ENCODE measurements around the gene ZNF576. TPM values are rescaled to one million over a fixed set of nuclear protein-coding genes. Genes with fewer than 3 reads are reported as not detected.

ZNF576 gene
- total RNA-seq, 1 donor from 2014 or later, result 9.5 TPM

DNA sequence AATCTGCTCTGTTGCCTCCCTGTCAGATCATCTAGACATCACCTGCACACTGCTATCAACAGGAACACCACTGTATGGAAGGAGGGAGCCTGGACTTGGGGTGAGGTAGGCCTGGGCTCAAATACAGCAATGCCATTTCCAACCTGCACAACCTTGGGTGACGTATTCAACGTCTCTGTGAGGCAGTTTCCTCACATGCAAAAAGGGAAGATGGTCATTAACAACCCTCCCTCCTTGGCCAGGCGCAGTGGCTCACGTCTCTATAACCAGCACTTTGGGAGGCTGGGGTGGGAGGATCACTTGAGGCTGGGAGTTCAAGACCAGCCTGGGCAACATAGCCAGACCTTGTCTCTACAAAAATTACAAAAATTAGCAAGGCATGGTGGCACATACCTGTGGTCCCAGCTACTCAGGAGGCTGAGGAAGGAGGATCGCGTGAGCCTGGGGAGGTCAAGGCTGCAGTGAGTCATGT is 34.1 kb upstream of the ZNF576 start:
- peaks cover 1% of the 10 kb centered on the region for H3K36me3 ChIP-seq (ENCODE audit: control insufficient read depth, insufficient read depth, low read length)
- no peak for DNase-seq (ENCODE audit: low read depth)
- no peak for FAIRE-seq
- TF ChIP-seq, protein P1, sequence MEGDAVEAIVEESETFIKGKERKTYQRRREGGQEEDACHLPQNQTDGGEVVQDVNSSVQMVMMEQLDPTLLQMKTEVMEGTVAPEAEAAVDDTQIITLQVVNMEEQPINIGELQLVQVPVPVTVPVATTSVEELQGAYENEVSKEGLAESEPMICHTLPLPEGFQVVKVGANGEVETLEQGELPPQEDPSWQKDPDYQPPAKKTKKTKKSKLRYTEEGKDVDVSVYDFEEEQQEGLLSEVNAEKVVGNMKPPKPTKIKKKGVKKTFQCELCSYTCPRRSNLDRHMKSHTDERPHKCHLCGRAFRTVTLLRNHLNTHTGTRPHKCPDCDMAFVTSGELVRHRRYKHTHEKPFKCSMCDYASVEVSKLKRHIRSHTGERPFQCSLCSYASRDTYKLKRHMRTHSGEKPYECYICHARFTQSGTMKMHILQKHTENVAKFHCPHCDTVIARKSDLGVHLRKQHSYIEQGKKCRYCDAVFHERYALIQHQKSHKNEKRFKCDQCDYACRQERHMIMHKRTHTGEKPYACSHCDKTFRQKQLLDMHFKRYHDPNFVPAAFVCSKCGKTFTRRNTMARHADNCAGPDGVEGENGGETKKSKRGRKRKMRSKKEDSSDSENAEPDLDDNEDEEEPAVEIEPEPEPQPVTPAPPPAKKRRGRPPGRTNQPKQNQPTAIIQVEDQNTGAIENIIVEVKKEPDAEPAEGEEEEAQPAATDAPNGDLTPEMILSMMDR (IDR thresholded peaks at IDR 0.05; ENCODE audit: insufficient read depth, low read length, severe bottlenecking), result no peak
- H3K27me3 ChIP-seq (ENCODE audit: control insufficient read depth, insufficient read depth, low read length), result no peaks in the 10 kb centered on the region
- H3K4me3 ChIP-seq (ENCODE audit: low read depth, low read length), result no peak overlapping the region

DNA sequence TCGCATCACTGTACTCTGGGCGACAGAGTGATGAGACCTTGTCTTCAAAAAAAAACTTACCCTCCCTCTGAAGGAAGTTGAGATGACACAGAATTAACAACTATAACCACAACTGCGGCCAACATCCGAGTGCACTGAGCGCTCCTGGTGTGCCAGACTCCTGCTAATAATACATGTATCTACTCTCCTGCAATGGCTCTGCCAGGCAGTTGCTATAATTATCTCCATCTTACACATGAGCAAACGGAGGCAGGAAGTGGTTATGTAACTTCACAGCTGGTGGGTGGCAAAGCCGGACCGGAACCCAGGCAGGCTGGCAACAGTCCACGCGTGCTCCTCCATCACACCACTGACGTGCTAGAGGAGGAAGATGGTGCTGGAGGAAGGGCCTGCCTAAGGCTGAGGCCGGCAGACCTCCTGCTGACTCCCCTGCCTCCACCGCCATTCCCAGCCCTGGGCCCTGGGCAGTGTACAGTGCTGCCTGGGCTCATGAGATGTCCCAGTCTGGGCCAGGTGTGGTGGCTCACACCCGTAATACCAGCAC is 33.6 kb upstream of the ZNF576 start:
- DNase-seq (ENCODE audit: low read depth) (peak; percentile 41), FAIRE-seq (no peak)
- H3K36me3 ChIP-seq (ENCODE audit: control insufficient read depth, insufficient read depth, low read length), result peaks cover 1% of the 10 kb centered on the region
- no peak overlapping the region for H3K4me3 ChIP-seq (ENCODE audit: low read depth, low read length)
- TF ChIP-seq, protein P1 (IDR thresholded peaks at IDR 0.05; ENCODE audit: insufficient read depth, low read length, severe bottlenecking), result no peak
- H3K27me3 ChIP-seq (ENCODE audit: control insufficient read depth, insufficient read depth, low read length), result no peaks in the 10 kb centered on the region

DNA sequence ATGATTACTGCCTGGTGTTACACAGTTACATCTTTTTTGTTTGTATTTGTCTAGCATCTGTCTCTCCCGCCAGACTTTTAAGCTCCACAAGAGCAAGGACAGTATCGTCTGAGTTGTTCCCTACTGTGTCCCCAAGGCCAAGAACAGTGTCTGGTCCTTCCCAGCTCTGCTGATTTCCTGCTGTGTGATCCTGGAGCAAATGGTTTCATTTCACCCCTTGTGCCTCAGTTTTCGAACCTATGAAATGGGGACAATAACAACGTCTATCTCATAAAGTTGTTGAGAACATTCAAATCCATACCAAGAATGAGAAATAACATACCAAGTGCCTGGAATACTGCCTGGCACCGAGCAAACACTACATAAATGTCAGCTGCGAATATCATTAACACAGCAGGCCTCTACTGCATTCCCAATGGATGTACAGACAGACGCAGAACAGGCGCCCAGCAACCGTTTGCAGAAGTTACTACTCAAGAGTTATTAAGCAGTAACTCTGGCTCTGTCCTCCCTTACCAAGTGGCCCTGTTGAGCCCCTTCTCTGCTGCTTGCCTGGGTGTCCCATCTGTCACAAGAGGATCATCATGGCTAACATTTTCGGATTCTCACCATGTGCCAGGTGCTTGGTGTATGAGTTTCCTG is 32.5 kb upstream of the ZNF576 start:
- no peak overlapping the region for H3K4me3 ChIP-seq (ENCODE audit: low read depth, low read length)
- peak; percentile 40 for FAIRE-seq
- no peaks in the 10 kb centered on the region for H3K27me3 ChIP-seq (ENCODE audit: control insufficient read depth, insufficient read depth, low read length)
- no peak for DNase-seq (ENCODE audit: low read depth)
- TF ChIP-seq, protein P1 (IDR thresholded peaks at IDR 0.05; ENCODE audit: insufficient read depth, low read length, severe bottlenecking), result no peak
- H3K36me3 ChIP-seq (ENCODE audit: control insufficient read depth, insufficient read depth, low read length), result peaks cover 1% of the 10 kb centered on the region

DNA sequence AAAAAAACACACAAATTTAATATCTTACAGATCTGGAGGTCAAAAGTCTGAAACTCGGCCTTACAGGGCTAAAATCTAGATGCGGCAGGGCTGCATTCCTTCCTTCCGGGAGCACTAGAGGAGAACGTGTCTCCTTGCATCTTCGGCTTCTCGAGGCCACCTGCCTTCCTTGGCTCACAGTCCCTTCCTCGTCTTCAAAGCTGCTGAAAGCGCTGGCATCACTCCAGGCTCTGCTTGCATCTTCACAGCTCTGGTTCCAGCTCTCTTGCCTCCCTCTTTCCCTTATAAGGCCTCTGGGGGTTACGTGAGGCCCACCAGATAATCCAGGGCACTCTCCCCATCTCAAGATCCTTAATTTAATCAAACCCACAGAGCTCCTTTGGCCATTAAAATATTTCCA is 31.6 kb upstream of the ZNF576 start:
- no peak for FAIRE-seq

DNA sequence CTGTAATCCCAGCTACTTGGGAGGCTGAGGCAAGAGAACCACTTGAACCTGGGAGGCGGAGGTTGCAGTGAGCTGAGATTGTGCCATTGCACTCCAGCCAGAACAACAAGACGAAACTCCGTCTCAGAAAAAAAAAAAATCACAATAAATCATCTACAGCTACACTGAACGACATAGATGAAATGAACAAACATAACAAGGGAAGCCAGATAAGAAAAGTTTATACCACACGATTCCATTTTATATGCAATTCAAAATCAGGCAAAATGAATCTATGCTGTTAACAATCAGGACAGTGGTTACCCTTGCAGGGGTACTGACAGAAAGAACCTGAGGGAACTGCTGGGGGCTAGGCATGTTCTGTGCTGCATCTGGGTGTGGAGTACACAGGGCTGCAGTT is 26.7 kb upstream of the ZNF576 start:
- FAIRE-seq, result no peak
- no peak overlapping the region for H3K4me3 ChIP-seq (ENCODE audit: low read depth, low read length)

More for the DNA sequence above, 31.6 kb upstream of the ZNF576 start:
- TF ChIP-seq, protein P1 (IDR thresholded peaks at IDR 0.05; ENCODE audit: insufficient read depth, low read length, severe bottlenecking), result no peak
- Histone ChIP-seq H3K36me3 (ENCODE audit: control insufficient read depth, insufficient read depth, low read length) (peaks cover 1% of the 10 kb centered on the region), H3K27me3 (ENCODE audit: control insufficient read depth, insufficient read depth, low read length) (no peaks in the 10 kb centered on the region), H3K4me3 (ENCODE audit: low read depth, low read length) (no peak overlapping the region)
- no peak for DNase-seq (ENCODE audit: low read depth)

More for the DNA sequence above, 26.7 kb upstream of the ZNF576 start:
- TF ChIP-seq, protein P1 (IDR thresholded peaks at IDR 0.05; ENCODE audit: insufficient read depth, low read length, severe bottlenecking), result no peak
- peaks cover 1% of the 10 kb centered on the region for H3K36me3 ChIP-seq (ENCODE audit: control insufficient read depth, insufficient read depth, low read length)
- no peaks in the 10 kb centered on the region for H3K27me3 ChIP-seq (ENCODE audit: control insufficient read depth, insufficient read depth, low read length)
- no peak for DNase-seq (ENCODE audit: low read depth)
